Brain microvascular endothelial cell (primary cell): Measurements from ENCODE around the gene SEC22C.

ENCODE experiments used
- DNase-seq: peaks from one replicate; pipeline ENCODE4 v3.0.0-alpha.2; 2020
- H3K27ac ChIP-seq: fragments of 250-450 bp; sonication (Bioruptor Pico); 2 replicates; pipeline ENCODE4 v1.5.1; 2020; ENCODE audit warnings: mild to moderate bottlenecking, moderate library complexity
- H3K27me3 ChIP-seq: fragments of 250-450 bp; sonication (Bioruptor Pico); replicated peaks from 2 replicates; pipeline ENCODE4 v1.5.1; 2020; ENCODE audit warnings: mild to moderate bottlenecking
- H3K36me3 ChIP-seq: fragments of 250-450 bp; sonication (Bioruptor Pico); replicated peaks from 2 replicates; pipeline ENCODE4 v1.5.1; 2020; ENCODE audit warnings: mild to moderate bottlenecking
- H3K4me3 ChIP-seq: 2 replicates; pipeline ENCODE4 v1.5.1; 2011; ENCODE audit warnings: low read depth, mild to moderate bottlenecking, control low read depth, low read length, moderate library complexity
- CTCF ChIP-seq: IDR thresholded peaks from 2 replicates; pipeline ENCODE4 v1.5.1; 2011; ENCODE audit warnings: low read depth, mild to moderate bottlenecking, moderate library complexity, low read length, control low read depth, inconsistent platforms; ENCODE audit errors: missing control alignments
- in situ Hi-C: cut with HindIII; loops from 2 replicates; pipeline ENCODE4 v1.10.0; 2017; ENCODE audit warnings: low sequenced_read_pairs, low pct_ligation_motif_present

The SEC22C gene

GRCh38 chr3:42514876-42515275 is 66.9 kb downstream of the SEC22C start:
- Histone ChIP-seq H3K4me3 (no peak overlapping the region), H3K36me3 (no peaks in the 10 kb centered on the region), H3K27me3 (peaks cover 2% of the 10 kb centered on the region), H3K27ac (no peak overlapping the region)
- no peak for DNase-seq
- in situ Hi-C loops, result no loop called here
- no peak for TF ChIP-seq CTCF

GRCh38 chr3:42513521-42513920 is 68.2 kb downstream of the SEC22C start:
- DNase-seq, result no peak
- Histone ChIP-seq H3K27ac (no peak overlapping the region), H3K27me3 (peaks cover 2% of the 10 kb centered on the region), H3K4me3 (no peak overlapping the region), H3K36me3 (no peaks in the 10 kb centered on the region)
- in situ Hi-C loops, result no loop called here
- no peak for TF ChIP-seq CTCF

- no peak overlapping the region for H3K4me3 ChIP-seq
- no peak overlapping the region for H3K27ac ChIP-seq
- in situ Hi-C loops, result no loop called here
- H3K36me3 ChIP-seq, result no peaks in the 10 kb centered on the region
- H3K27me3 ChIP-seq, result peaks cover 2% of the 10 kb centered on the region
- no peak for TF ChIP-seq CTCF
- DNase-seq, result no peak
Observed at GRCh38 chr3:42513121-42513520, 68.6 kb downstream of the SEC22C start.

- H3K4me3 ChIP-seq, result no peak overlapping the region
- no peak for TF ChIP-seq CTCF
- in situ Hi-C loops, result no loop called here
- H3K27ac ChIP-seq, result no peak overlapping the region
- no peaks in the 10 kb centered on the region for H3K36me3 ChIP-seq
- H3K27me3 ChIP-seq, result peaks cover 2% of the 10 kb centered on the region
- DNase-seq, result no peak
Observed at GRCh38 chr3:42511736-42512135, 70.0 kb downstream of the SEC22C start.

- Histone ChIP-seq H3K27ac (no peak overlapping the region), H3K36me3 (no peaks in the 10 kb centered on the region), H3K4me3 (no peak overlapping the region), H3K27me3 (peaks cover 2% of the 10 kb centered on the region)
- in situ Hi-C loops, result no loop called here
- no peak for TF ChIP-seq CTCF
- DNase-seq, result no peak
Observed at GRCh38 chr3:42511201-42511600, 70.6 kb downstream of the SEC22C start.

- Histone ChIP-seq H3K27ac (no peak overlapping the region), H3K36me3 (no peaks in the 10 kb centered on the region), H3K27me3 (peaks cover 2% of the 10 kb centered on the region), H3K4me3 (no peak overlapping the region)
- no peak for TF ChIP-seq CTCF
- in situ Hi-C loops, result no loop called here
- no peak for DNase-seq
Observed at GRCh38 chr3:42510325-42510724, 71.4 kb downstream of the SEC22C start.
